Uterus (tissue), 4 donors: Measurements from ENCODE around the gene KCND3. TPM values are rescaled to one million over a fixed set of nuclear protein-coding genes. Genes with fewer than 3 reads are reported as not detected.

ENCODE experiments used
- DNase-seq, 2 donors: peaks; one replicate each; pipeline ENCODE4 v3.0.0-alpha.2; 2019 to 2020
- H3K27ac ChIP-seq, 2 donors: fragments of 200-600 bp; sonication (generic); 1 replicate in 1 of 2; 2 replicates in 1 of 2; pipeline ENCODE4 v1.5.1; 2016 to 2018
- H3K27me3 ChIP-seq, 2 donors: fragments of 200-600 bp; sonication (generic); one replicate each; pipeline ENCODE4 v1.5.1; 2018 to 2019; ENCODE audit warnings: control low read depth in 1 of 2
- H3K36me3 ChIP-seq, 2 donors: fragments of 200-600 bp; sonication (generic); one replicate each; pipeline ENCODE4 v1.5.1; 2019; ENCODE audit warnings: control low read depth in 1 of 2
- H3K4me1 ChIP-seq, 2 donors: fragments of 200-600 bp; sonication (generic); one replicate each; pipeline ENCODE4 v1.5.1; 2018 to 2019; ENCODE audit warnings: control low read depth in 1 of 2
- H3K4me3 ChIP-seq, 2 donors: fragments of 200-600 bp; sonication (generic); 1 replicate in 1 of 2; 2 replicates in 1 of 2; pipeline ENCODE4 v1.5.1; 2018 to 2019; ENCODE audit warnings: mild to moderate bottlenecking in 1 of 2
- H3K9me3 ChIP-seq, 2 donors: fragments of 200-600 bp; sonication (generic); one replicate each; pipeline ENCODE4 v1.5.1; 2019; ENCODE audit warnings: control low read depth in 1 of 2
- POLR2A ChIP-seq, 2 donors: fragments of 450-650 bp; IDR thresholded peaks; one replicate each; pipeline ENCODE4 v1.6.1; 2016; ENCODE audit warnings: antibody characterized with exemption in 2 of 2, mild to moderate bottlenecking in 1 of 2, moderate library complexity in 1 of 2
- intact Hi-C: fragments of 100-400 bp; cut with DNase I; formaldehyde crosslinking; loops from one replicate; pipeline ENCODE4 v1.15.1; 2023; ENCODE audit warnings: low total_unique reads
- total RNA-seq, 4 donors: library from RNA; depleted of rRNA in 3 of 4; stranded (reverse); fragments of >200 nt in 3 of 4; gene quantifications; one replicate each; pipeline versions ENCODE4 v1.1.0 to v1.2.4, GENCODE V29; 2014 to 2023
- TF ChIP-seq, protein P1 (sequence below), 4 experiments: fragments of 200-600 bp in 2 of 4; fragments of 450-650 bp in 2 of 4; sonication (generic) in 2 of 4; IDR thresholded peaks; one replicate each; pipeline ENCODE4 v1.5.1; 2016 to 2019; ENCODE audit warnings: antibody characterized with exemption in 4 of 4, mild to moderate bottlenecking in 2 of 4, moderate library complexity in 1 of 4
- donor health status: DM: yes; HTN: yes; CAD: no.

KCND3 gene
- total RNA-seq, 4 donors from 2014 or later = 5.0 to 13.5 (median 7.2) TPM

DNA sequence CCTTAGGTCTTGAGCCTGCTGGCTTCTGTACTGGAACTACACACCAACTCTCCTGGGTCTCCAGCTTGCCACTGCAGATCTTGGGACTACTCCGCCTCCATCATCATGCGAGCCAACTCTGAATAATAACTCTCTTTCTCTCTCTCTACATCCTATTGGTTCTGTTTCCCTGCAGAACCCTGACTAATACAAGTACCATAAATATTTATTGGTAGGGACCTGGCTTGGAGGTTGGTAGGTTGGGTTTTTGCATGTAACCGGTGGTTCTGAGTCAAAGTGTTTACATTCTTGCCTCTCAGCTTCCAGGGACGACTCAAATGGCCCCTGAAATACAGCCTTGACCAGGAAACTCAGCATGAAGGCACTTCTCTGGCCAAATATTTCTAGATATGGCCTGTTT is 110.4 kb downstream of the KCND3 start:
- no peaks in the 10 kb centered on the region for H3K27me3 ChIP-seq
- H3K27ac ChIP-seq = no peak overlapping the region
- DNase-seq = no peak
- H3K36me3 ChIP-seq = no peaks in the 10 kb centered on the region
- no peaks in the 10 kb centered on the region for H3K4me1 ChIP-seq
- no peak for TF ChIP-seq POLR2A (IDR thresholded peaks at IDR 0.05)
- TF ChIP-seq, protein P1, sequence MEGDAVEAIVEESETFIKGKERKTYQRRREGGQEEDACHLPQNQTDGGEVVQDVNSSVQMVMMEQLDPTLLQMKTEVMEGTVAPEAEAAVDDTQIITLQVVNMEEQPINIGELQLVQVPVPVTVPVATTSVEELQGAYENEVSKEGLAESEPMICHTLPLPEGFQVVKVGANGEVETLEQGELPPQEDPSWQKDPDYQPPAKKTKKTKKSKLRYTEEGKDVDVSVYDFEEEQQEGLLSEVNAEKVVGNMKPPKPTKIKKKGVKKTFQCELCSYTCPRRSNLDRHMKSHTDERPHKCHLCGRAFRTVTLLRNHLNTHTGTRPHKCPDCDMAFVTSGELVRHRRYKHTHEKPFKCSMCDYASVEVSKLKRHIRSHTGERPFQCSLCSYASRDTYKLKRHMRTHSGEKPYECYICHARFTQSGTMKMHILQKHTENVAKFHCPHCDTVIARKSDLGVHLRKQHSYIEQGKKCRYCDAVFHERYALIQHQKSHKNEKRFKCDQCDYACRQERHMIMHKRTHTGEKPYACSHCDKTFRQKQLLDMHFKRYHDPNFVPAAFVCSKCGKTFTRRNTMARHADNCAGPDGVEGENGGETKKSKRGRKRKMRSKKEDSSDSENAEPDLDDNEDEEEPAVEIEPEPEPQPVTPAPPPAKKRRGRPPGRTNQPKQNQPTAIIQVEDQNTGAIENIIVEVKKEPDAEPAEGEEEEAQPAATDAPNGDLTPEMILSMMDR (IDR thresholded peaks at IDR 0.05) = no peak
- intact Hi-C loops = no loop called here
- H3K4me3 ChIP-seq = no peak overlapping the region
- H3K9me3 ChIP-seq = no peaks in the 10 kb centered on the region

DNA sequence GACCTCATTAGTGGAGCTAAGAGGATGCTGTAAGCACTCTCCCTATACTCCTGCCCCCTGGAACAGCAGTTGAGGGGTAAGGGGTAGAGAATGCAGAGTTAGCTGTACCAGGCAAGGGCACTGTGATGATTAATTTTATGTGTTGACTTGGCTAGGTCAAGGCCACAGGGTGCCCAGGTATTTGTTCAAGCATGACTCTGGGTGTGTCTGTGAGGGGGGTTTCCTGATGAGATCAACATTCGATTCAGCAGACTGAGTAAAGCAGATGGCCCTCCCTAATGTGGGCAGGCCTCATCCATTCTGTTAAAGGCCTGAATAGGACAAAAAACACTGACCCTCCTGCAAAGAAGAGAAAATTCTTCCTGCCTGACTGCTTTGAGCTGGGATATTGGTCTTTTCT is 110.8 kb downstream of the KCND3 start:
- H3K27me3 ChIP-seq = no peaks in the 10 kb centered on the region
- intact Hi-C loops = no loop called here
- no peak for DNase-seq
- no peaks in the 10 kb centered on the region for H3K36me3 ChIP-seq
- no peak overlapping the region for H3K27ac ChIP-seq
- no peak overlapping the region for H3K4me3 ChIP-seq
- H3K9me3 ChIP-seq = no peaks in the 10 kb centered on the region
- no peaks in the 10 kb centered on the region for H3K4me1 ChIP-seq
- TF ChIP-seq POLR2A (IDR thresholded peaks at IDR 0.05) = no peak
- TF ChIP-seq, protein P1 (IDR thresholded peaks at IDR 0.05) = no peak

DNA sequence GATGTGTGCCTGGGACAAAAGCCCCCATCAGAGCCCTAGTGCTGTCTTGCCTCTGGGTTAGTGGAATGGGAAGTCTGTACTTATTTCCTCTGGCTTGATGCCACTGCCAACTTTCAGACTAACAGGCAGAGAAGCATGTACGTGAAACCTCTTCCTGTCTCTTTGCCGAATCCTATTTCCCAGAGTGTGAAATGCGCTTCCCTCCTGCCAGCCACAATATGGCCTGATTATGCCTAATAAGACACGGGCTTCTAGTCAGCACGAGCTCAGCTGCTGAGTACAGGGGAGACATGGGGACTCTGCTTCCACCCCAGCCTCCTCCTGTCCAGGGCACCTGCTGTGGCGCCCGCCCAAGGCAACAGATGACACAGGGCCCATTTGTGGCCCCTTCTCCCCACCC is 111.4 kb downstream of the KCND3 start:
- no peak for DNase-seq
- H3K36me3 ChIP-seq = no peaks in the 10 kb centered on the region
- H3K4me1 ChIP-seq = no peaks in the 10 kb centered on the region
- no peak overlapping the region for H3K4me3 ChIP-seq
- intact Hi-C loops = no loop called here
- TF ChIP-seq POLR2A (IDR thresholded peaks at IDR 0.05) = no peak
- TF ChIP-seq, protein P1 (IDR thresholded peaks at IDR 0.05) = no peak
- no peaks in the 10 kb centered on the region for H3K27me3 ChIP-seq
- no peak overlapping the region for H3K27ac ChIP-seq
- H3K9me3 ChIP-seq = no peaks in the 10 kb centered on the region

DNA sequence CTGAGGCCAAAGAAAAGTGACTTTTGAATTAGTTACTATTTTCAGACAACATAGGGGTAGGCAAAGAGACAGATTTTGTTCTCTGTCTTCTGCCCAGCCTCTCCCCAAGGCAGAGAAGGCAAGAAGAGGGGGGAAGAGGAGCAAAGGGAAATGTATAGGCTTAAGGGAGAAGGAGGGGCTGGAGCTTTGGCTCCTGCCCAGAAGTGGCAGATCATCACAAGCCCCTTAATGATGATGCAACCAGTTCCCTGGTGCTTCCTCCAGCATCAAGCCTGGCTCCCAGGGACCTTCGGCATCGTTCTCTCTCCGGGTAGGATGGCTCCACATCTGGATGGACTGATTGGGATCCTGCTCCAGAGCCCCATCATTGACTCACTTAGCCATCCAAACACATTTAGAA is 112.8 kb downstream of the KCND3 start:
- Histone ChIP-seq H3K4me1 (no peaks in the 10 kb centered on the region), H3K27me3 (no peaks in the 10 kb centered on the region), H3K36me3 (no peaks in the 10 kb centered on the region), H3K4me3 (no peak overlapping the region), H3K27ac (no peak overlapping the region), H3K9me3 (no peaks in the 10 kb centered on the region)
- TF ChIP-seq, protein P1 (IDR thresholded peaks at IDR 0.05) = no peak
- TF ChIP-seq POLR2A (IDR thresholded peaks at IDR 0.05) = no peak
- intact Hi-C loops = no loop called here
- DNase-seq = no peak

DNA sequence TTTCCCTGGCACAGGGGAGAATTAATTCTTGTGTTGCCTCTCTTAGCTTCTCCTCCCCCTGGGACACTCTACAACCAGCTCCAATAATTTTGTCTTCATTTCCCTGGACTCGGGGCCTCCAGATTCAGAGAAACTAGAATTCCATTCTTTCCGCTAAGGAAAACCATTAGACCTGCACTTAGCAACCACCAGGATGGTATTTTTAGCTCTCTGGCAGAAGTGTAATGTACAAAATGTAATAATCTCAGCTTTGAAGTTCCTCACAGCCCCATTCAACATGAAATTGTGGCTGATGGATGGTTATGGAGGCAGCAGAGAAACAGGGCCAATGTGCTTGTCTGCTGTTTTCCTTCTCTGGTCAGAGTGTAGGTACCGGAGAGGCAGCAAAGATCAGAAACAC is 113.8 kb downstream of the KCND3 start:
- DNase-seq = no peak
- Histone ChIP-seq H3K27ac (no peak overlapping the region), H3K27me3 (no peaks in the 10 kb centered on the region), H3K4me1 (no peaks in the 10 kb centered on the region), H3K9me3 (no peaks in the 10 kb centered on the region), H3K4me3 (no peak overlapping the region), H3K36me3 (no peaks in the 10 kb centered on the region)
- intact Hi-C loops = no loop called here
- TF ChIP-seq, protein P1 (IDR thresholded peaks at IDR 0.05) = no peak
- no peak for TF ChIP-seq POLR2A (IDR thresholded peaks at IDR 0.05)
